HG02852 (cell line): ENCODE data around the gene ADGRL3.

Source experiments
- ATAC-seq: cut with Tn5 transposase; IDR thresholded peaks from one replicate; pipeline ENCODE4 v1.9.1; 2021; ENCODE audit warnings: mild to moderate bottlenecking, moderate library complexity; ENCODE audit not compliant: unreplicated experiment

ADGRL3 gene

DNA sequence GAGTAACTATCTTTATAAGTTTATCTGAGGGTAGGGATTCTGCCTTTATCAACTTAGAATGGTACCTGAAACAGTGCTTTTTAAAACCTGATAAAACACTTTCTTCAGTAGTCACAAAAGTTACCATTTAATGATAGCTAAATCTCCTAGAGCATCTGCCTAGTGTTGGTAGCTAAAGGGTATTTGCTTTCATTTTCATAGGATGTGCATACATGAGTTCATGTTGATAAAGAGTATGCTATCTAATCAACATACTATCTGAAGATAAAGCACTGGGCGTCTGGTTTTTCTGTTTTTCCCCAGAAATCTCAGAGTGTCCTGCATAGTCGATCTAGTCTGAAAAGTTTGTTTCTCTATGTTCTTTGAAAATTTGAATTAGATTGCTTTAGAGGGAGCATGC lies 75.1 kb downstream of the ADGRL3 start:
- ATAC-seq, result no peak

DNA sequence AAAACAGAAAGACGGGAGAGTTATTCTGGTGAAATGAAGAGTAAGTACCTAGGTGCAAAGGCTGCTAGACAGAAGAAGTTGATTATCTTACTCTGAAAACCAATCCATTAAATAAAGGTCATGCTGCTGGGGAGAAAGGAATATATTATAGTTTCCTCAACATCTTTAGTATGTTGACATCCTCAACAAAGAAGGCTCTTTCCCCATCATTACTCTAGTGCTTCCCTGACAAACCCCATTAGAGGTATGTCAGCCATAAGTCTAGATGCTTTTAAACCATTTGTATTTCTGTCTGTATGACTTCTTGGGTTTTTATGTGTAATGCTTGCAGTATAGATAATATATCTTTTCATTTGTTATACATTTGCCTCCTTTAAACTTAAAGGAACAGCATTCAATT lies 75.9 kb downstream of the ADGRL3 start:
- no peak for ATAC-seq

- ATAC-seq, result no peak
Measured at GRCh38 chr4:61277785-61278760, 77.9 kb downstream of the ADGRL3 start.

GRCh38 chr4:61292322-61292721 lies 92.2 kb downstream of the ADGRL3 start:
- ATAC-seq, result no peak

DNA sequence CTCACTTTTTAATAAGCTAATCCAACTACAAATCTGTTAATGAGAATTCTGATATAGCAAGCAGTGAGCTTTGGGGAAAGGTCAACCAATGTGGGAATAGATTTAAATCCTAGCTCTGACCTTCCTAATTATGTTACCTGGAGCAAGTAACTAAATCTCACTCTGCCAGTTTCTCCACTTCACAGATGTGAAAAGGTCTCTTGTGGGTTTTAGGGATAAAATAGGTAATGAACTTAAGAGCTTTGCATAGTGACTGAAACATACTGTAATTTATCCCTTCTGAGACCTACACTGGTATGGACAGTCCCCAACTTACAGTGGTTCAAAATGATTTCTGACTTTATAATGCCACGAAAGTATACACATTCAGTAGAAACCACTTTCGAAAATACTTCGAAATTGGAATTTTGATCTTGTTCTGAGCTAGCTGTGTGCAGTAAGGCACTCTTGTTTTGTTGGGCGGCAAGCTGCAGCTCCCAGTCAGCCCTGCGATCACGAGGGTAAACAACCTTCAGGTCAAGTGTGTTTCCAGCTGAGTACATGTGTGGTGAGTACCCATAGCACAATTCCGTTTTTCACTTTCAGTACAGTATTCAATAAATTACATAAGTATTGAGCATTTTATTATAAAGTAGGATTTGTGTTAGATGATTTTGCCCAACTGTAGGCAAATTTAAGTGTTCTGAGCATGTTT lies 93.7 kb downstream of the ADGRL3 start:
- no peak for ATAC-seq

- no peak for ATAC-seq
Measured at GRCh38 chr4:61294936-61295335, 94.8 kb downstream of the ADGRL3 start.

- no peak for ATAC-seq
Measured at GRCh38 chr4:61296144-61296543, 96.0 kb downstream of the ADGRL3 start.

DNA sequence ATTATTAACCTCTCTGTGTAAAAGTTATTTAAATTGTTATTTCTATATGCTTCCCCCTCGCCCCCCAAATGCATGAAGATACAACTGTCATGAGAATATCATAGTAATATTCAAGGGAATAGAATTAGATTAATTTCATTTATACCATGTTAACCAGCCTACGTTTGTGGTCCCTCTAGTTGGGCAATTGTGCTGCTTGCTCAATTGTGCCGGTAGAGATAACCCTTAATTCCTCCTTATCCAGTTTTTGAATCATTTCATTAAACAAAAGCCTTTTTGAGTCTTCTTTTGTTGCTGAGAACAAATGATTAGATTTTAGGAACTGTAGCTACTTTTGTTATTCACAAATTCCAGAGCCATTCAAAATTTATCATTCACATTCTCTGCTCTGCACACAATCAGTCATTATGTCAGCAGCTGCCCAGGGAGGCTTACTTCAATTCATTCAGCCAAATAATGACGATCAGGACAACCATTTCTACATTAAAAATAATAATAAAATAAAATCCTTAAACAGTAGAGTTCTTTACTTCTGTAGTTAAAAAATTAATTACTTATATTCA lies 98.1 kb downstream of the ADGRL3 start:
- no peak for ATAC-seq

DNA sequence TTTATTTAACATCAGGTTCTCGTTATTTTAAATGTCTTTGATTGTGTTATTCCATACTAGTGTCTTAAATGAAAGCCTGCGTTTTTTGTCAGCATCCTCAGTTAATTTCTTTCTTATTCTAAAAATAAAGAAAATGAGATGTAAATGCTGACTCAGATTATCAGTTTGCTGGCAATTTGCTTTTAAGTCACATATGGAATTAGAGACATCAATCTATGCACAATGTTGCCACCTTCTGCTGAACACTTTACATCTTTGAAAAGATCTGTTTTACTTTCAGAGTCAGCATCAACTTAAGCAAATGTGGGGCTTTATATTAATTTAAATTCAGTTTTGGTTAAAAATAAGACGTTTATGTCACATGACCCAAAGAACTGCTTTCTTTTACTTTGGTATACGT lies 99.2 kb downstream of the ADGRL3 start:
- no peak for ATAC-seq

- no peak for ATAC-seq
Measured at GRCh38 chr4:61300266-61300844, 100.2 kb downstream of the ADGRL3 start.

DNA sequence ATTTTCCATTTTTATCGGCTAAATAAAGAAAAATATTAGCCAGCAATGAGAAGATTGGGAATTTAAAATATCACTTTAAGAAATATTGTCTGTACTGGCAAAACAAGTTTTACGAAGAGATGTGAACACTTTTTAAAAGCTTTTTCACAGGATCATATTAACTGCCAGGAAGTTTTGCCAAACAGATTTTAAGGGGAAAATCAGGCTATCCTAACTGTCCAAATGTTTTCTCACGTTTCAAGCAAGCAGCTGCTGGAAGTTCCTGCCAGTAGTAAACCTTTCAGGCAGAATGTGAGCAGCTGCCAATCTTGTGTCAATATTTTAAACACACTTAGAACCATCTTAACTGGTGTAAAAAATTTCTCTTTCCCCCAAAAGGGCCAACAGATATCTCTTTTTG lies 101.1 kb downstream of the ADGRL3 start:
- ATAC-seq, result no peak

DNA sequence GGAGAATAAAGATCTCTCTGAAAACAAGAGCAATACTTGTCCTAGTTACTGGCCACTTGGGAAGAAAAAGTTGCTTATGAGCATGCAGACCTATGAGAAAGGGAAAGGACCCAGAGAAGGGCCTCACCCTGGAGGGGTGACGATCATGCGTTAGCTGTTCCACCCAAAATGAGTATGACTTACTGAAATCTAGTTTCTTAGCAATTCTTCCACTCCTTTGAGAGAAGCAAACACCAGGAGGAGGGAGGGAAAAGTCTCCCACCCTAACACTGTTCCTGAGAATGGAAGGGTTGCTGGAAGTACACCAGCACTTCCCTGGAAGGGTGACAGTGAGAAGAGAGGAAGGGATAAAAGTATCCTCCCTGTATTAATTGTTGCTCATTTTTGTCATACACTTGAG lies 107.9 kb downstream of the ADGRL3 start:
- no peak for ATAC-seq

GRCh38 chr4:61309616-61310015 lies 109.5 kb downstream of the ADGRL3 start:
- ATAC-seq, result no peak

- no peak for ATAC-seq
Measured at GRCh38 chr4:61312526-61312925, 112.4 kb downstream of the ADGRL3 start.

DNA sequence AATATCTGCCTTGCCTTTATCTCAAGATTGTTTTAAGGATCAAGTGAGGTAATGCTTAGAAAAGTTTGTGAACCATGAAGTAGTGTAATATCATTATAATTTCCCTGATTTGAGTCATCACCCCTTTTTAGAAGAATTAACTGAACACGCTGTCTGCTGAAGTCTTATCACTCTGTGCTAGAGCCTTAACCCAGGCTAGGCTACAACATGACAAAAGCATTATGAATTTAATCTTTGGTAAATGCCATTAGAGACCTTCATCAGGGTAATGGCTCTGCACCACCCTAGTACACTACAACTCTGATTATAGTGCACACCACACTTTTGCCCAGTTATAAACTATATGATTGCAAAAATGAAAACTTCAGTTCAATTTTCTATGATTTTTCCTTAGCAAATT lies 118.3 kb downstream of the ADGRL3 start:
- ATAC-seq, result no peak

GRCh38 chr4:61319156-61319555 lies 119.0 kb downstream of the ADGRL3 start:
- ATAC-seq, result no peak

- ATAC-seq, result no peak
Measured at GRCh38 chr4:61320154-61320553, 120.0 kb downstream of the ADGRL3 start.

- no peak for ATAC-seq
Measured at GRCh38 chr4:61320631-61321030, 120.5 kb downstream of the ADGRL3 start.

DNA sequence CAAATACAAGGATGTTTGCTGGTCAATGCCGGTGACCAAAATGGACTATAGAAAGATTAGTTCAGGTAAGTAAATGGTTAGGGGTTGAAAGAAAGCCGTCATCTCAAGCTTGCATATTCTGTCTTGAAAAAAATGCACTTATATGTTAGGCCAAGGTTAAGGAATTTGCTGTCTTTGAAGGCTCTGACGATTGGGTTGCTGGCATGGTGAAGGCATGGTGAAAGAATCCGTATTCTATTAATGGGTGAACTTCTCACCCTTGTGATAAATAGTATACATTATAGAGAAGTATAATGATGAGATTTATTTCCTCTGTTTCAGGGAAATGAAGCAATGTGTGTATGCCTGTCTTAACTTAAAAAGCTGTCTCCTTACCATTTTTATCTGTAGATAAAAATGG lies 132.6 kb downstream of the ADGRL3 start:
- no peak for ATAC-seq

DNA sequence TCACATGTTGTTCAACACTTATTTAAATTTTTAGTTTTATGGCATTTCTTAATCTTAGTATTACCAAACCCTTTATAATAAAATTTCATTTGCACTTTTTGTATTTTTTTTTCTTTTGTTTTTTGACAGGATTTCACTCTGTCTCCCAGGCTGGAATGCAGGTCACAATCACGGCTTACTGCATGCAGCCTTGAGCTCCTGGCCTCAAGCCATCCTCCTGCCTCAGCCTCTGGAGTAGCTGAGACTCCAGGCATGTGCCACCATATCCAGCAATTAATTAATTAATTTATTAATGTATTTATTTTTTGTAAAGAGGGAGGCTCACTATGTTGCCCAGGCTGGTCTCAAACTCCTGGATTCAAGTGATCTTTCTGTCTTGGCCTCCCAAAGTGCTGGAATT lies 133.4 kb downstream of the ADGRL3 start:
- ATAC-seq, result no peak

- no peak for ATAC-seq
Measured at GRCh38 chr4:61335241-61335763, 135.2 kb downstream of the ADGRL3 start.
